IMR-90 (cell line): ENCODE measurements around the gene RBM44. TPM values are rescaled to one million over a fixed set of nuclear protein-coding genes. Genes with fewer than 3 reads are reported as not detected.
"Not testable (repeated sequence)": the region's sequence is repeated elsewhere in the genome, so short reads cannot be mapped to it uniquely, and the experiment has no call there.

Experiments
- ATAC-seq: fragments of 200-7000 bp; cut with Tn5 transposase; 2 replicates; pipeline ENCODE4 v1.9.1; 2020; ENCODE audit warnings: low read depth, mild to moderate bottlenecking, moderate library complexity
- BruUV-seq: library from RNA; stranded (reverse); fragments of 400-500 nt; replicated peaks from 2 replicates; lab custom pipeline; 2021; lab: Mats Ljungman, UMichigan
- CTCF ChIA-PET: fragments of 300-600 bp; formaldehyde crosslinking; extraction: SDS; loops from one replicate; lab custom pipeline; 2021; ENCODE audit warnings: antibody characterized with exemption; lab: Yijun Ruan, JAX
- POLR2A ChIA-PET: fragments of 300-600 bp; sonication (Branson Sonifier 250); formaldehyde crosslinking; loops from one replicate; lab custom pipeline; 2022; ENCODE audit warnings: antibody characterized with exemption; ENCODE audit not compliant: unreplicated experiment; lab: Charles Lee
- DNase-seq: peaks from one replicate; pipeline ENCODE4 v3.0.0; 2013
- H2AFZ ChIP-seq: replicated peaks from 2 replicates; pipeline ENCODE3; 2013; ENCODE audit warnings: low read length, mild to moderate bottlenecking; ENCODE audit not compliant: poor library complexity
- H2AK5ac ChIP-seq: 2 replicates; pipeline ENCODE4 v1.6.1; 2013; ENCODE audit warnings: low read depth, low read length, inconsistent platforms
- H2AK9ac ChIP-seq: replicated peaks from 2 replicates; pipeline ENCODE3; 2013; ENCODE audit warnings: mild to moderate bottlenecking, low read depth, low read length, moderate library complexity; ENCODE audit not compliant: poor library complexity
- H2BK120ac ChIP-seq: 2 replicates; pipeline ENCODE4 v1.6.1; 2013; ENCODE audit warnings: low read depth, low read length, inconsistent platforms
- H2BK15ac ChIP-seq: 3 replicates; pipeline ENCODE4 v1.6.1; 2013; ENCODE audit warnings: low read depth, low read length, inconsistent platforms
- H2BK20ac ChIP-seq: 2 replicates; pipeline ENCODE4 v1.6.1; 2013; ENCODE audit warnings: low read depth, mild to moderate bottlenecking, inconsistent platforms, low read length, moderate library complexity
- H2BK5ac ChIP-seq: 2 replicates; pipeline ENCODE4 v1.6.1; 2013; ENCODE audit warnings: mild to moderate bottlenecking, low read depth, low read length, inconsistent platforms; ENCODE audit not compliant: poor library complexity, severe bottlenecking
- H3K14ac ChIP-seq: replicated peaks from 2 replicates; pipeline ENCODE4 v1.6.1; 2013; ENCODE audit warnings: low read depth, low read length, inconsistent platforms
- H3K18ac ChIP-seq: 2 replicates; pipeline ENCODE4 v1.6.1; 2013; ENCODE audit warnings: low read depth, low read length, control low read depth
- H3K23ac ChIP-seq: 2 replicates; pipeline ENCODE4 v1.6.1; 2013; ENCODE audit warnings: low read depth, low read length, inconsistent platforms
- H3K27ac ChIP-seq: 2 replicates; pipeline ENCODE4 v1.5.1; 2013; ENCODE audit warnings: mild to moderate bottlenecking, control low read depth, low read length; ENCODE audit not compliant: insufficient read depth
- H3K27me3 ChIP-seq: 2 replicates; pipeline ENCODE4 v1.6.1; 2013; ENCODE audit warnings: low read length; ENCODE audit not compliant: control insufficient read depth, insufficient read depth
- H3K36me3 ChIP-seq: 2 replicates; pipeline ENCODE4 v1.6.1; 2013; ENCODE audit warnings: low read length, mixed read lengths; ENCODE audit not compliant: control insufficient read depth, insufficient read depth
- H3K4ac ChIP-seq: 2 replicates; pipeline ENCODE4 v1.6.1; 2013; ENCODE audit warnings: low read depth, low read length, inconsistent platforms
- H3K4me1 ChIP-seq: 2 replicates; pipeline ENCODE4 v1.6.1; 2013; ENCODE audit warnings: low read length, mixed read lengths; ENCODE audit not compliant: control insufficient read depth, insufficient read depth
- H3K4me2 ChIP-seq: 2 replicates; pipeline ENCODE4 v1.6.1; 2013; ENCODE audit warnings: low read depth, mild to moderate bottlenecking, control low read depth, low read length, moderate library complexity
- H3K4me3 ChIP-seq: 2 replicates; pipeline ENCODE4 v1.5.1; 2013; ENCODE audit warnings: low read depth, mild to moderate bottlenecking, control low read depth, low read length, moderate library complexity; ENCODE audit not compliant: insufficient read depth
- H3K56ac ChIP-seq: 2 replicates; pipeline ENCODE4 v1.6.1; 2013; ENCODE audit warnings: low read length, inconsistent platforms; ENCODE audit not compliant: insufficient read depth; ENCODE audit errors: extremely low read depth
- H3K79me1 ChIP-seq, 2 experiments: 2 replicates each; pipeline ENCODE4 v1.6.1; 2013; ENCODE audit warnings: low read length in 2 of 2, inconsistent platforms in 1 of 2, low read depth in 1 of 2
- H3K9ac ChIP-seq: 2 replicates; pipeline ENCODE4 v1.6.1; 2013; ENCODE audit warnings: low read depth, low read length, control low read depth
- H3K9me1 ChIP-seq: 2 replicates; pipeline ENCODE4 v1.6.1; 2013; ENCODE audit warnings: low read length, inconsistent platforms; ENCODE audit not compliant: insufficient read depth
- H3K9me3 ChIP-seq: 2 replicates; pipeline ENCODE4 v1.6.1; 2013; ENCODE audit warnings: low read length; ENCODE audit not compliant: control insufficient read depth, insufficient read depth
- H4K20me1 ChIP-seq: 2 replicates; pipeline ENCODE4 v1.6.1; 2013; ENCODE audit warnings: low read length, inconsistent platforms; ENCODE audit not compliant: insufficient read depth
- H4K5ac ChIP-seq: 2 replicates; pipeline ENCODE4 v1.6.1; 2013; ENCODE audit warnings: mild to moderate bottlenecking, low read depth, low read length, control low read depth
- H4K8ac ChIP-seq, 2 experiments: 2 replicates each; pipeline ENCODE4 v1.6.1; 2013; ENCODE audit warnings: low read depth in 2 of 2, low read length in 2 of 2, control low read depth in 1 of 2, inconsistent platforms in 1 of 2
- H4K91ac ChIP-seq: 2 replicates; pipeline ENCODE4 v1.6.1; 2013; ENCODE audit warnings: low read depth, low read length, inconsistent platforms; ENCODE audit not compliant: insufficient read depth
- MAZ ChIP-seq: IDR thresholded peaks from 2 replicates; pipeline ENCODE4 v1.6.1; 2012; ENCODE audit warnings: low read depth, mild to moderate bottlenecking, low read length, improper control_type of control experiment, moderate library complexity, borderline replicate concordance
- RAD21 ChIP-seq: IDR thresholded peaks from 2 replicates; pipeline ENCODE4 v1.6.1; 2012; ENCODE audit warnings: low read length, improper control_type of control experiment
- RFX5 ChIP-seq: IDR thresholded peaks from 2 replicates; pipeline ENCODE4 v1.8.0; 2012; ENCODE audit warnings: low read depth, mild to moderate bottlenecking, low read length, moderate library complexity
- whole genome bisulfite sequencing, 2 experiments: methylation state at CpG; one replicate each; pipeline versions ENCODE4 v1.1.5 to v1.1.7; 2013; ENCODE audit warnings: missing lambda C conversion rate in 2 of 2; ENCODE audit not compliant: insufficient read length in 1 of 2; ENCODE audit errors: extremely low coverage in 2 of 2; 5-methylcytosine and 5-hydroxymethylcytosine counted together
- dilution Hi-C: fragments of 300-500 bp; cut with HindIII; formaldehyde crosslinking; loops from one replicate; pipeline ENCODE4 v1.14.3; 2018; ENCODE audit warnings: low sequenced_read_pairs; ENCODE audit not compliant: unreplicated experiment
- in situ Hi-C: fragments of 300-500 bp; cut with MboI; formaldehyde crosslinking; loops from 3 replicates; pipeline ENCODE4 v1.14.3; 2019; ENCODE audit warnings: low sequenced_read_pairs, inconsistent platforms, mixed read lengths
- intact Hi-C: fragments of 100-400 bp; cut with micrococcal nuclease; formaldehyde crosslinking; loops from 2 replicates; pipeline ENCODE4 v1.10.0; 2022
- polyA plus RNA-seq, 3 experiments: library from polyadenylated mRNA; depleted of rRNA; stranded (reverse); fragments of >200 nt; gene quantifications; 2 replicates each; pipeline ENCODE4 v1.2.3, GENCODE V29; 2012; ENCODE audit warnings: low replicate concordance in 1 of 3
- total RNA-seq: library from RNA; depleted of rRNA; stranded (reverse); fragments of >200 nt; gene quantifications from 2 replicates; pipeline ENCODE4 v1.2.3, GENCODE V29; 2012
- TF ChIP-seq, protein P1 (sequence below): conservative IDR thresholded peaks from 2 replicates; pipeline ENCODE4 v1.5.1; 2012; ENCODE audit warnings: mild to moderate bottlenecking, low read depth, low read length, improper control_type of control experiment

RBM44 gene
- total and polyA plus RNA-seq, 2 of the 4 experiments (the other 2 are of a cell fraction) = 0.14 to 0.18 TPM

DNA sequence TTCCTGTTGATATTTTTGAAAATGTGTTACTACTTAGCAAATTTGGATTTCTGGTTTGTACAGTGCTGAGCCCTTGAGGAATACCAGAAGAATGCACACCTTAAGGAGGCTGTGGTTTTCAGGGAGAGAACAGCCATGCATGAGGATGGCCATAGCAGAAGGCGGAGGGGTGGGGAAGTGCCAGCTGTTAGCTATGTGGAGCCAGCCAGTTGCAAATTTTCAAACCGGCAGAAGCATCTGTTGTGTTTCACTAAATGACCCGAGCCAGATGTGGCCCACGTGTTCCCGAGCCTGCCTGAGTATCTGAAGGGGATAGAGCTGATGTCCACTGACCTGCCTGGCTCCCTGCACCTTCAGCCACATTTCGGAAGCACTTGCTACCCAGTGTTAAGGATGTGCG is 16.4 kb upstream of the RBM44 start:
- intact Hi-C loops (no loop called here), in situ Hi-C loops (no loop called here), dilution Hi-C loops (no loop called here)
- H2BK5ac ChIP-seq = no peak overlapping the region
- H3K4ac ChIP-seq = no peak overlapping the region
- H3K4me1 ChIP-seq = no peaks in the 10 kb centered on the region
- H4K20me1 ChIP-seq = no peaks in the 10 kb centered on the region
- H3K27me3 ChIP-seq = no peaks in the 10 kb centered on the region
- H3K14ac ChIP-seq = no peak overlapping the region
- H3K4me2 ChIP-seq = no peak overlapping the region
- no peak overlapping the region for H2BK120ac ChIP-seq
- no peak for TF ChIP-seq RAD21
- TF ChIP-seq, protein P1, sequence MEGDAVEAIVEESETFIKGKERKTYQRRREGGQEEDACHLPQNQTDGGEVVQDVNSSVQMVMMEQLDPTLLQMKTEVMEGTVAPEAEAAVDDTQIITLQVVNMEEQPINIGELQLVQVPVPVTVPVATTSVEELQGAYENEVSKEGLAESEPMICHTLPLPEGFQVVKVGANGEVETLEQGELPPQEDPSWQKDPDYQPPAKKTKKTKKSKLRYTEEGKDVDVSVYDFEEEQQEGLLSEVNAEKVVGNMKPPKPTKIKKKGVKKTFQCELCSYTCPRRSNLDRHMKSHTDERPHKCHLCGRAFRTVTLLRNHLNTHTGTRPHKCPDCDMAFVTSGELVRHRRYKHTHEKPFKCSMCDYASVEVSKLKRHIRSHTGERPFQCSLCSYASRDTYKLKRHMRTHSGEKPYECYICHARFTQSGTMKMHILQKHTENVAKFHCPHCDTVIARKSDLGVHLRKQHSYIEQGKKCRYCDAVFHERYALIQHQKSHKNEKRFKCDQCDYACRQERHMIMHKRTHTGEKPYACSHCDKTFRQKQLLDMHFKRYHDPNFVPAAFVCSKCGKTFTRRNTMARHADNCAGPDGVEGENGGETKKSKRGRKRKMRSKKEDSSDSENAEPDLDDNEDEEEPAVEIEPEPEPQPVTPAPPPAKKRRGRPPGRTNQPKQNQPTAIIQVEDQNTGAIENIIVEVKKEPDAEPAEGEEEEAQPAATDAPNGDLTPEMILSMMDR = no peak
- no peak for TF ChIP-seq MAZ
- no peak for TF ChIP-seq RFX5
- H4K91ac ChIP-seq = no peak overlapping the region
- H2BK20ac ChIP-seq = no peak overlapping the region
- peaks cover 11% of the 10 kb centered on the region for H3K9me3 ChIP-seq
- POLR2A ChIA-PET = no interaction called here
- no peak overlapping the region for H3K18ac ChIP-seq
- H3K9ac ChIP-seq = no peak overlapping the region
- CTCF ChIA-PET = no interaction called here
- no peak overlapping the region for H4K8ac ChIP-seq
- no peak overlapping the region for H3K56ac ChIP-seq
- no peaks in the 10 kb centered on the region; the same call in 1 of the 2 replicates for H3K9me1 ChIP-seq
- 67% methylated on average over 5 of the region's 7 CpGs; no CpG with 5 or more reads in 1 of the 2 experiments for WGBS, 2 experiments
- peaks cover 2 to 10% of the 10 kb centered on the region in 2 experiments; a peak in 3 of 4 replicates for H3K79me1 ChIP-seq
- no peak overlapping the region for H3K4me3 ChIP-seq
- H4K5ac ChIP-seq = no peak overlapping the region
- no peak overlapping the region for H2AFZ ChIP-seq
- H2AK5ac ChIP-seq = no peak overlapping the region
- ATAC-seq (no peak), DNase-seq (no peak)
- no peak overlapping the region for H2BK15ac ChIP-seq
- no peak overlapping the region for H3K27ac ChIP-seq
- H3K23ac ChIP-seq = no peak overlapping the region
- H2AK9ac ChIP-seq = no peak overlapping the region
- peaks cover 33% of the 10 kb centered on the region for H3K36me3 ChIP-seq
- BruUV-seq = no TSS peak

DNA sequence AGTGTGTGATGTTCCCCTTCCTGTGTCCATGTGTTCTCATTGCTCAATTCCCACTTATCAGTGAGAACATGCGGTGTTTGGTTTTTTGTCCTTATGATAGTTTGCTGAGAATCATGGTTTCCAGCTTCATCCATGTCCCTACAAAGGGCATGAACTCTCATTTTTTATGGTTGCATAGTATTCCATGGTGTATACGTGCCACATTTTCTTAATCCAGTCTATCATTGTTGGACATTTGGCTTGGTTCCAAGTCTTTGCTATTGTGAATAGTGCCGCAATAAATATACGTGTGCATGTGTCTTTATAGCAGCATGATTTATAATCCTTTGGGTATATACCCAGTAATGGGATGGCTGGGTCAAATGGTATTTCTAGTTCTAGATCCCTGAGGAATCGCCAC is 14.9 kb upstream of the RBM44 start:
- dilution Hi-C loops, H3K23ac ChIP-seq, intact Hi-C loops, H4K8ac ChIP-seq, H3K4me2 ChIP-seq, H3K4me1 ChIP-seq, H2BK15ac ChIP-seq, H3K79me1 ChIP-seq, BruUV-seq, POLR2A ChIA-PET, H3K56ac ChIP-seq, H3K27ac ChIP-seq, H3K9me1 ChIP-seq, ATAC-seq, H2BK120ac ChIP-seq, H3K4me3 ChIP-seq, H3K9ac ChIP-seq, CTCF ChIA-PET, H2AK5ac ChIP-seq, H2AK9ac ChIP-seq, H3K18ac ChIP-seq, H2BK5ac ChIP-seq, in situ Hi-C loops, H4K5ac ChIP-seq, DNase-seq, H2AFZ ChIP-seq, H4K20me1 ChIP-seq, H3K14ac ChIP-seq, H4K91ac ChIP-seq, H3K4ac ChIP-seq, H2BK20ac ChIP-seq, H3K27me3 ChIP-seq: not testable (repeated sequence)
- Histone ChIP-seq H3K36me3 (peaks cover 29% of the 10 kb centered on the region), H3K9me3 (peaks cover 12% of the 10 kb centered on the region)
- no CpG with 5 or more reads among the region's 5 CpGs for WGBS, 2 experiments
